Retinal pigment epithelial cell (primary cell): ENCODE results near the gene TLR7.

Experiments used
- DNase-seq: peaks from one replicate; pipeline ENCODE4 v3.0.0-alpha.2; 2010; ENCODE audit warnings: low read depth
- H3K4me3 ChIP-seq: 2 replicates; pipeline ENCODE4 v1.5.1; 2011; ENCODE audit warnings: mild to moderate bottlenecking, low read length, control low read depth, moderate library complexity
- TF ChIP-seq, protein P1 (sequence below): conservative IDR thresholded peaks from 2 replicates; pipeline ENCODE4 v1.5.1; 2011; ENCODE audit warnings: low read depth, low read length, control low read depth, inconsistent platforms

The TLR7 gene

DNA sequence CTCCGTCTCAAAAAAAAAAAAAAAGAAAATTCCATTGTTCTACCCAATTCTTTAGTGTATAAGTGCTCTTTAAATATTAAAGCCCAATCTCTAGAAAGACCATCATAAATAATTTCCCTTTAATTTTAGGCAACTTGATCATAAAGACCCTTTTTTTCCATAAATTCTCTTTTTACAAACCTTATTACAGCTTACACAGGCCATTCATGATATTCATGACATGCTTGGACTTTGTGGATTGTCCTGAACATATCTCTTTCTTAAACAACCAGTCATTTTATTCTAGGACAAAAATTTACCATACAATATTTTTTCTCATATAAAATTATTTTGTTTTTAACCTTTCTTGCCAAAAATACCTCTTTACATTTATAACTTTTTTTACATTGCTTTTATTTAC lies 70.1 kb downstream of the TLR7 start:
- DNase-seq: no peak
- no peak overlapping the region for H3K4me3 ChIP-seq
- TF ChIP-seq, protein P1, sequence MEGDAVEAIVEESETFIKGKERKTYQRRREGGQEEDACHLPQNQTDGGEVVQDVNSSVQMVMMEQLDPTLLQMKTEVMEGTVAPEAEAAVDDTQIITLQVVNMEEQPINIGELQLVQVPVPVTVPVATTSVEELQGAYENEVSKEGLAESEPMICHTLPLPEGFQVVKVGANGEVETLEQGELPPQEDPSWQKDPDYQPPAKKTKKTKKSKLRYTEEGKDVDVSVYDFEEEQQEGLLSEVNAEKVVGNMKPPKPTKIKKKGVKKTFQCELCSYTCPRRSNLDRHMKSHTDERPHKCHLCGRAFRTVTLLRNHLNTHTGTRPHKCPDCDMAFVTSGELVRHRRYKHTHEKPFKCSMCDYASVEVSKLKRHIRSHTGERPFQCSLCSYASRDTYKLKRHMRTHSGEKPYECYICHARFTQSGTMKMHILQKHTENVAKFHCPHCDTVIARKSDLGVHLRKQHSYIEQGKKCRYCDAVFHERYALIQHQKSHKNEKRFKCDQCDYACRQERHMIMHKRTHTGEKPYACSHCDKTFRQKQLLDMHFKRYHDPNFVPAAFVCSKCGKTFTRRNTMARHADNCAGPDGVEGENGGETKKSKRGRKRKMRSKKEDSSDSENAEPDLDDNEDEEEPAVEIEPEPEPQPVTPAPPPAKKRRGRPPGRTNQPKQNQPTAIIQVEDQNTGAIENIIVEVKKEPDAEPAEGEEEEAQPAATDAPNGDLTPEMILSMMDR: no peak
